Measurements from ENCODE around the gene USP10.
A peak's percentile ranks its signal among the peaks of the same experiment; 100 is the strongest.

The USP10 gene

GRCh38 chr16:84716740-84717139 lies 16.9 kb downstream of the USP10 start:
- no peak for TF ChIP-seq CTCF (IDR thresholded peaks at IDR 0.05; ENCODE audit: low read depth, low read length)
- DNase-seq (ENCODE audit: low read depth in 2 of 2) = no peak
- no peak overlapping the region for H3K4me3 ChIP-seq (replicated peaks in 1 of 2; ENCODE audit: low read depth in 2 of 2, low read length in 2 of 2)

GRCh38 chr16:84717484-84717883 lies 17.7 kb downstream of the USP10 start:
- DNase-seq (ENCODE audit: low read depth in 2 of 2) = no peak
- no peak overlapping the region for H3K4me3 ChIP-seq (replicated peaks in 1 of 2; ENCODE audit: low read depth in 2 of 2, low read length in 2 of 2)
- TF ChIP-seq CTCF (IDR thresholded peaks at IDR 0.05; ENCODE audit: low read depth, low read length) = no peak

GRCh38 chr16:84720177-84720579 lies 20.4 kb downstream of the USP10 start:
- TF ChIP-seq CTCF (IDR thresholded peaks at IDR 0.05; ENCODE audit: low read depth, low read length) = no peak
- no peak overlapping the region for H3K4me3 ChIP-seq (replicated peaks in 1 of 2; ENCODE audit: low read depth in 2 of 2, low read length in 2 of 2)
- peak in 1 of 2 donors; percentile 24 for DNase-seq (ENCODE audit: low read depth in 2 of 2)

- no peak for TF ChIP-seq CTCF (IDR thresholded peaks at IDR 0.05; ENCODE audit: low read depth, low read length)
- DNase-seq (ENCODE audit: low read depth in 2 of 2) = no peak
- no peak overlapping the region for H3K4me3 ChIP-seq (replicated peaks in 1 of 2; ENCODE audit: low read depth in 2 of 2, low read length in 2 of 2)
These were observed 22.3 kb downstream of the USP10 start for GRCh38 chr16:84722068-84722467.

DNA sequence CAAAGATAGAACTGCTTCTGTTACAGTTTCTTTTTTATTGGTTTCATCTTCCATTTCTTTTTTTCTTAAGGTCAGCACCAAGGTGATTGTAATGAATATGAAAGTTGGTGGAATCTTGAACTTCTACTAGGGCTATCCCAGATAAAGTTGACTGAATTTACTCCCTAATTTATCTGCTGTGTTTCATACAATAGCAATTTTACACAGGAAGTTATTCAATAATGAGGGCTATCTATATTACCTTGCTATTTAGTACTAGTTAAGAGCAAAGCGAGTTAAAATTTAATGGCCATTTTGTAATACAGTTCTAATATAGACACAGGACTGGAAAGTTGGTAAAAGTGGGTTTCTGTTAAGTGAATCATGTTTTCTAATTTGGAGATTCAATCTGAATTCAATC lies 24.1 kb downstream of the USP10 start:
- H3K4me3 ChIP-seq (replicated peaks in 1 of 2; ENCODE audit: low read depth in 2 of 2, low read length in 2 of 2) = no peak overlapping the region
- no peak for DNase-seq (ENCODE audit: low read depth in 2 of 2)
- no peak for TF ChIP-seq CTCF (IDR thresholded peaks at IDR 0.05; ENCODE audit: low read depth, low read length)

DNA sequence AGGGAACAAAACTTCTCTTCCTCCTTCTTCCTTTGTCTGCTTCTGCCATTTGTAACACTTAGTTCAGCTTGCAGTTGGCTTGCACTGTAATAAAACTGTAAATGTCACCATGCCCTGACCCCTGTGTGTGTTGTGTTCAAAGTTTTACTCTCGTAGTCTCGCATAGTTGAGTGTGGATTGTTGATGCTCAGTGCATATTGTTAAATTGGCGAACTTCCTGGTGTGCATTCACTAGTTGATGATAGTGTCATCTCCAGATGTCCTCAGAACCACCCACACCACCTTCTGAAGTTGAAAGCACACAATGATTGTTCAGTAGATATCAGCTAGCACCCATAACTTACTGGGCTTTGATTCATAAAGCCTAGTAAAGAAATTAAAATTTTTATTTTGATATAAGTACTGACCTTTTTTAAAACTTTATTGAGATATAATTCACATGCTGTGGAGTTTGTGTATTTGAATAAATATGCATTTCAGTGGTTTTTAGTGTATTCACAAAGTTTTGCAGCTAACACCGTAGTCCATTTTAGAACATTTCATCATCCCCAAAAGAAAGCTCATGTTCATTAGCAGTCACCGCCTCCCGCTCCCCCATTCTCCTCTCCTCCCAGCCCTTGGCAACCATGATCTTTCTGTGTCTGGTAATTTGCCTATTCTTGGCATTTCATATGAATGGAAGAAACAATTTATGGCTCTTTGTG lies 25.0 kb downstream of the USP10 start:
- TF ChIP-seq CTCF (IDR thresholded peaks at IDR 0.05; ENCODE audit: low read depth, low read length) = no peak
- H3K4me3 ChIP-seq (replicated peaks in 1 of 2; ENCODE audit: low read depth in 2 of 2, low read length in 2 of 2) = no peak overlapping the region
- DNase-seq (ENCODE audit: low read depth in 2 of 2) = no peak

Measured in cardiac fibroblast (primary cell).